ENCODE measurements around the gene MAST1. TPM values are rescaled to one million over a fixed set of nuclear protein-coding genes. Genes with fewer than 3 reads are reported as not detected.
A peak's percentile ranks its signal among the peaks of the same experiment; 100 is the strongest.

Gene MAST1
- total RNA-seq, 1 experiment from 2014 or later = 28.9 TPM

GRCh38 chr19:12800466-12800770 is 37.9 kb upstream of the MAST1 start:
- no TSS peak for BruUV-seq (replicated peaks)
- H3K36me3 ChIP-seq (ENCODE audit: control insufficient read depth in 1 of 2, insufficient read depth in 2 of 2, low read length in 2 of 2) = peaks cover 4 to 19% of the 10 kb centered on the region in 2 experiments; a peak in 3 of 4 replicates
- H3K27me3 ChIP-seq (ENCODE audit: insufficient read depth, low read length) = no peaks in the 10 kb centered on the region
- H3K9me2 ChIP-seq (ENCODE audit: insufficient read depth) = no peaks in the 10 kb centered on the region
- H3K9ac ChIP-seq (ENCODE audit: low read length) = peak overlapping the region; percentile 94
- DNase-seq (ENCODE audit: low read depth, low spot score) (no peak), ATAC-seq (no peak)
- no peak overlapping the region for H2AFZ ChIP-seq (ENCODE audit: low read depth, low read length, poor library complexity, severe bottlenecking)
- H4K20me1 ChIP-seq (ENCODE audit: insufficient read depth) = no peaks in the 10 kb centered on the region
- peak overlapping the region; percentile 86 for H3K27ac ChIP-seq (ENCODE audit: low read depth, low read length)
- TF ChIP-seq SP1 (IDR thresholded peaks at IDR 0.05; ENCODE audit: low read depth) (no peak), CTCF (IDR thresholded peaks at IDR 0.05 in 2 of 3, conservative IDR thresholded peaks at IDR 0.05 in 1 of 3; ENCODE audit: borderline replicate concordance in 1 of 3, insufficient read depth in 1 of 3, low read depth in 2 of 3, low read length in 2 of 3) (no peak)
- H3K79me2 ChIP-seq (ENCODE audit: insufficient read depth, low read length) = peaks cover 25% of the 10 kb centered on the region
- peaks cover 19 to 42% of the 10 kb centered on the region in 2 experiments for H3K4me1 ChIP-seq (ENCODE audit: control insufficient read depth in 1 of 2, insufficient read depth in 2 of 2, low read length in 2 of 2)
- peak overlapping the region; percentile 93 to 97 for H3K4me3 ChIP-seq (replicated peaks in 1 of 2; ENCODE audit: low read depth in 1 of 2, low read length in 2 of 2)
- no peaks in the 10 kb centered on the region for H3K9me3 ChIP-seq (ENCODE audit: control insufficient read depth in 1 of 2, insufficient read depth in 1 of 2, low read depth in 1 of 2, low read length in 2 of 2)
- intact Hi-C loops (cut with micrococcal nuclease) = loop anchor here (5.0 kb wide), 1 partner anchor 37 kb away; the partner anchor contains the start of gene MAST1
- H3K4me2 ChIP-seq (ENCODE audit: low read length) = peak overlapping the region; percentile 100
- ChIA-PET CTCF (interaction anchor here (0.9 to 6.4 kb wide), 4 partner anchors 25 to 294 kb away, joined by 3 to 87 read pairs (median 4); partner anchors contain the start of gene HOOK2), RAD21 (ENCODE audit: low non-redundant PET in 1 of 2, low total read pairs in 2 of 2, uncharacterized antibody in 2 of 2, unreplicated experiment in 2 of 2) (no interaction called here), POLR2A (interaction anchor here (1.2 to 1.4 kb wide), 2 partner anchors 9 to 30 kb away, joined by 3 to 5 read pairs; partner anchors contain the start of gene JUNB)

- DNase-seq (ENCODE audit: low read depth, low spot score) (no peak), ATAC-seq (peak; percentile 11)
- H3K4me1 ChIP-seq (ENCODE audit: control insufficient read depth in 1 of 2, insufficient read depth in 2 of 2, low read length in 2 of 2) = peaks cover 17 to 40% of the 10 kb centered on the region in 2 experiments
- no peaks in the 10 kb centered on the region for H3K9me3 ChIP-seq (ENCODE audit: control insufficient read depth in 1 of 2, insufficient read depth in 1 of 2, low read depth in 1 of 2, low read length in 2 of 2)
- H3K36me3 ChIP-seq (ENCODE audit: control insufficient read depth in 1 of 2, insufficient read depth in 2 of 2, low read length in 2 of 2) = peaks cover 4 to 19% of the 10 kb centered on the region in 2 experiments; a peak in 3 of 4 replicates
- ChIA-PET RAD21 (ENCODE audit: low non-redundant PET in 1 of 2, low total read pairs in 2 of 2, uncharacterized antibody in 2 of 2, unreplicated experiment in 2 of 2) (no interaction called here), POLR2A (interaction anchor here (0.8 to 1.4 kb wide), 3 partner anchors 9 to 43 kb away, joined by 3 to 5 read pairs (median 3); partner anchors contain the start of gene JUNB), CTCF (interaction anchor here (0.9 to 1.1 kb wide), 3 partner anchors 26 to 293 kb away, joined by 3 to 4 read pairs (median 3); partner anchors contain the start of gene HOOK2)
- peak overlapping the region; percentile 86 for H3K27ac ChIP-seq (ENCODE audit: low read depth, low read length)
- H4K20me1 ChIP-seq (ENCODE audit: insufficient read depth) = no peaks in the 10 kb centered on the region
- H3K9ac ChIP-seq (ENCODE audit: low read length) = peak overlapping the region; percentile 94
- intact Hi-C loops (cut with micrococcal nuclease) = loop anchor here (5.0 kb wide), 1 partner anchor 36 kb away; the partner anchor contains the start of gene MAST1
- peaks cover 25% of the 10 kb centered on the region for H3K79me2 ChIP-seq (ENCODE audit: insufficient read depth, low read length)
- peak overlapping the region; percentile 93 to 97 for H3K4me3 ChIP-seq (replicated peaks in 1 of 2; ENCODE audit: low read depth in 1 of 2, low read length in 2 of 2)
- no peaks in the 10 kb centered on the region for H3K9me2 ChIP-seq (ENCODE audit: insufficient read depth)
- peak overlapping the region; percentile 100 for H3K4me2 ChIP-seq (ENCODE audit: low read length)
- TSS peak; percentile 54 for BruUV-seq (replicated peaks)
- H3K27me3 ChIP-seq (ENCODE audit: insufficient read depth, low read length) = no peaks in the 10 kb centered on the region
- H2AFZ ChIP-seq (ENCODE audit: low read depth, low read length, poor library complexity, severe bottlenecking) = no peak overlapping the region
- no peak for TF ChIP-seq JUND (IDR thresholded peaks at IDR 0.05)
- no peak for TF ChIP-seq ZFX (IDR thresholded peaks at IDR 0.05)
- no peak for TF ChIP-seq CTCF (IDR thresholded peaks at IDR 0.05 in 2 of 3, conservative IDR thresholded peaks at IDR 0.05 in 1 of 3; ENCODE audit: borderline replicate concordance in 1 of 3, insufficient read depth in 1 of 3, low read depth in 2 of 3, low read length in 2 of 3)
- peak; percentile 86 for TF ChIP-seq TCF7L2 (IDR thresholded peaks at IDR 0.05; ENCODE audit: borderline replicate concordance, extremely low read depth, insufficient read depth, insufficient read length)
- TF ChIP-seq EGR1 (IDR thresholded peaks at IDR 0.05; ENCODE audit: low read depth) = no peak
- no peak for TF ChIP-seq ATF3 (IDR thresholded peaks at IDR 0.05)
- TF ChIP-seq ZNF274 (IDR thresholded peaks at IDR 0.05; ENCODE audit: low read depth, low read length) = no peak
Measured at GRCh38 chr19:12800923-12801465, 37.3 kb upstream of the MAST1 start.
